Caco-2 (cell line): Measurements from ENCODE around the gene TOMM40. TPM values are rescaled to one million over a fixed set of nuclear protein-coding genes. Genes with fewer than 3 reads are reported as not detected.

Source experiments
- BruUV-seq: library from RNA; stranded (reverse); fragments of 400-500 nt; replicated peaks from 2 replicates; lab custom pipeline; 2021; lab: Mats Ljungman, UMichigan
- CTCF ChIA-PET: fragments of 300-600 bp; sonication (Branson Sonifier 250); formaldehyde crosslinking; loops from one replicate; lab custom pipeline; 2022; ENCODE audit warnings: antibody characterized with exemption; lab: Charles Lee
- POLR2A ChIA-PET: fragments of 300-600 bp; sonication (Branson Sonifier 250); formaldehyde crosslinking; loops from one replicate; lab custom pipeline; 2022; ENCODE audit warnings: antibody characterized with exemption; lab: Charles Lee
- DNase-seq, 2 experiments: peaks; one replicate each; pipeline versions ENCODE4 v3.0.0 to v3.0.0-alpha.2; 2020 to 2022
- H3K27me3 ChIP-seq: replicated peaks from 2 replicates; pipeline ENCODE4 v1.6.0; 2011; ENCODE audit warnings: low read length; ENCODE audit not compliant: control insufficient read depth, insufficient read depth
- H3K36me3 ChIP-seq: 2 replicates; pipeline ENCODE4 v1.5.1; 2011; ENCODE audit warnings: low read length; ENCODE audit not compliant: control insufficient read depth, insufficient read depth
- H3K4me1 ChIP-seq: fragments of 250-450 bp; sonication (Bioruptor Pico); 2 replicates; pipeline ENCODE4 v1.5.1; 2020; ENCODE audit warnings: mild to moderate bottlenecking
- H3K4me3 ChIP-seq: 2 replicates; pipeline ENCODE4 v1.5.1; 2011; ENCODE audit warnings: low read depth, mild to moderate bottlenecking, control low read depth, low read length
- H3K9me3 ChIP-seq: fragments of 250-450 bp; sonication (Bioruptor Pico); 2 replicates; pipeline ENCODE4 v1.5.1; 2020; ENCODE audit warnings: mild to moderate bottlenecking, moderate library complexity
- H3K27ac Mint-ChIP-seq: one replicate; pipeline ENCODE4 v1.8.0; 2022; ENCODE audit warnings: mixed read lengths; ENCODE audit not compliant: unreplicated experiment
- H3K27me3 Mint-ChIP-seq: one replicate; pipeline ENCODE4 v1.8.0; 2022; ENCODE audit warnings: mixed read lengths; ENCODE audit not compliant: insufficient read depth, unreplicated experiment
- H3K36me3 Mint-ChIP-seq: one replicate; pipeline ENCODE4 v1.8.0; 2022; ENCODE audit warnings: mild to moderate bottlenecking, mixed read lengths; ENCODE audit not compliant: insufficient read depth, unreplicated experiment
- H3K4me1 Mint-ChIP-seq: one replicate; pipeline ENCODE4 v1.8.0; 2022; ENCODE audit warnings: low read depth, mixed read lengths; ENCODE audit not compliant: unreplicated experiment
- H3K4me3 Mint-ChIP-seq: one replicate; pipeline ENCODE4 v1.8.0; 2022; ENCODE audit warnings: mild to moderate bottlenecking, moderate library complexity, mixed read lengths; ENCODE audit not compliant: unreplicated experiment
- H3K9me3 Mint-ChIP-seq: one replicate; pipeline ENCODE4 v1.8.0; 2022; ENCODE audit warnings: mixed read lengths; ENCODE audit not compliant: unreplicated experiment
- CTCF ChIP-seq, 2 experiments: fragments of 200-600 bp in 1 of 2; IDR thresholded peaks; 1 replicate in 1 of 2; 2 replicates in 1 of 2; pipeline versions ENCODE4 v1.5.1 to v1.8.0; 2011 to 2022; ENCODE audit warnings: antibody characterized with exemption in 1 of 2, control low read depth in 1 of 2, inconsistent platforms in 1 of 2, low read depth in 1 of 2, low read length in 1 of 2, mild to moderate bottlenecking in 1 of 2, moderate library complexity in 1 of 2; ENCODE audit not compliant: insufficient read depth in 1 of 2, severe bottlenecking in 1 of 2, unreplicated experiment in 1 of 2
- intact Hi-C: fragments of 100-400 bp; cut with micrococcal nuclease; formaldehyde crosslinking; loops from one replicate; pipeline ENCODE4 v1.10.0; 2022; ENCODE audit not compliant: unreplicated experiment
- total RNA-seq: library from RNA; stranded (reverse); gene quantifications from 2 replicates; pipeline ENCODE4 v1.2.3, GENCODE V29; 2022

TOMM40 gene
- total RNA-seq, 1 experiment from 2014 or later, result 205 TPM

- no TSS peak for BruUV-seq
- Histone ChIP-seq H3K27me3 (no peaks in the 10 kb centered on the region), H3K9me3 (no peaks in the 10 kb centered on the region), H3K4me3 (no peak overlapping the region), H3K4me1 (no peaks in the 10 kb centered on the region), H3K36me3 (peaks cover 15% of the 10 kb centered on the region)
- H3K36me3 Mint-ChIP-seq, result peaks cover 100% of the 10 kb centered on the region
- H3K4me1 Mint-ChIP-seq, result no peaks in the 10 kb centered on the region
- POLR2A ChIA-PET, result no interaction called here
- H3K27me3 Mint-ChIP-seq, result no peaks in the 10 kb centered on the region
- TF ChIP-seq CTCF (IDR thresholded peaks at IDR 0.05; ENCODE audit: insufficient read depth in 1 of 2, low read depth in 1 of 2, low read length in 1 of 2, severe bottlenecking in 1 of 2, unreplicated experiment in 1 of 2), result no peak
- DNase-seq, result no peak
- H3K9me3 Mint-ChIP-seq, result no peaks in the 10 kb centered on the region
- no peak overlapping the region for H3K4me3 Mint-ChIP-seq
- intact Hi-C loops, result no loop called here
- H3K27ac Mint-ChIP-seq, result no peak overlapping the region
- CTCF ChIA-PET, result no interaction called here
Measured at GRCh38 chr19:44897835-44898234, 6.8 kb downstream of the TOMM40 start.

- H3K4me3 ChIP-seq, result no peak overlapping the region
- no peak overlapping the region for H3K4me3 Mint-ChIP-seq
Measured at GRCh38 chr19:44900328-44901244, 9.5 kb downstream of the TOMM40 start.

More at GRCh38 chr19:44900328-44901244, 9.5 kb downstream of the TOMM40 start:
- intact Hi-C loops, result loop anchor here (10.0 kb wide), 2 partner anchors 104 to 174 kb away; partner anchors contain the start of genes GEMIN7, RELB and ZNF296
- BruUV-seq, result no TSS peak
- CTCF ChIA-PET, result no interaction called here
- H3K36me3 Mint-ChIP-seq, result peaks cover 100% of the 10 kb centered on the region
- H3K27me3 ChIP-seq, result no peaks in the 10 kb centered on the region
- H3K36me3 ChIP-seq, result peaks cover 6% of the 10 kb centered on the region
- TF ChIP-seq CTCF (IDR thresholded peaks at IDR 0.05; ENCODE audit: insufficient read depth in 1 of 2, low read depth in 1 of 2, low read length in 1 of 2, severe bottlenecking in 1 of 2, unreplicated experiment in 1 of 2), result no peak
- no peak for DNase-seq
- H3K27ac Mint-ChIP-seq, result peak overlapping the region; percentile 19
- POLR2A ChIA-PET, result interaction anchor here (0.6 kb wide), 1 partner anchor 55 kb away, joined by 6 read pairs; no protein-coding TSS in a partner anchor
- H3K27me3 Mint-ChIP-seq, result no peaks in the 10 kb centered on the region
- peaks cover 21% of the 10 kb centered on the region for H3K4me1 ChIP-seq
- H3K9me3 Mint-ChIP-seq, result no peaks in the 10 kb centered on the region
- H3K4me1 Mint-ChIP-seq, result no peaks in the 10 kb centered on the region
- no peaks in the 10 kb centered on the region for H3K9me3 ChIP-seq
